Right cardiac atrium (tissue), 5 donors: ENCODE data around the gene BRSK1. TPM values are rescaled to one million over a fixed set of nuclear protein-coding genes. Genes with fewer than 3 reads are reported as not detected.

Source experiments
- ATAC-seq, 2 donors: fragments of 200-7000 bp; cut with Tn5 transposase; one replicate each; pipeline versions ENCODE4 v1.8.0 to v1.9.1; 2020; ENCODE audit warnings: moderate library complexity in 2 of 2, mild to moderate bottlenecking in 1 of 2
- DNase-seq, 3 donors: peaks; one replicate each; pipeline ENCODE4 v3.0.0-alpha.2; 2020
- H3K27ac ChIP-seq: one replicate; pipeline ENCODE4 v1.5.1; 2013; ENCODE audit warnings: mild to moderate bottlenecking, low read length, control low read depth, moderate library complexity
- H3K27me3 ChIP-seq: one replicate; pipeline ENCODE4 v1.6.1; 2013; ENCODE audit not compliant: control insufficient read depth, insufficient read depth
- H3K4me1 ChIP-seq: one replicate; pipeline ENCODE4 v1.6.1; 2013; ENCODE audit warnings: low read length; ENCODE audit not compliant: control insufficient read depth, insufficient read depth
- H3K4me3 ChIP-seq: one replicate; pipeline ENCODE4 v1.5.1; 2013; ENCODE audit warnings: low read length, control low read depth
- H3K9me3 ChIP-seq: one replicate; pipeline ENCODE4 v1.6.1; 2013; ENCODE audit warnings: low read length; ENCODE audit not compliant: control insufficient read depth
- WGBS: extraction: QIAGEN DNeasy Blood & Tissue Kit; methylation state at CpG from one replicate; pipeline ENCODE4 v1.1.7; 2013; 5-methylcytosine and 5-hydroxymethylcytosine counted together
- intact Hi-C, 4 donors: fragments of 100-400 bp; cut with DNase I; formaldehyde crosslinking; loops; one replicate each; pipeline versions ENCODE4 v1.11.0 to v1.14.0; 2022 to 2023
- polyA plus RNA-seq: library from polyadenylated mRNA; stranded (reverse); fragments of 200-250 nt; gene quantifications from one replicate; pipeline ENCODE4 v1.2.3, GENCODE V29; 2013
- total RNA-seq, 4 donors: library from RNA; stranded (reverse); fragmentation: NEBNext Ultra II Directional; extraction: Animal tissue kit (Norgen Biotek cat#: 25700); gene quantifications; one replicate each; pipeline ENCODE4 v1.2.1, GENCODE V29; 2021
- donor health status: healthy with polysubstance abuse.
- donor health status: DM: no; HTN: yes; CAD: no.
- donor health status: DM: no; HTN: no; CAD: no.
- donor health status: DM: no; HTN: yes; CAD: no; lungs with severe emphysema.
- donor health status: DM: yes; HTN: yes; CAD: no.

Gene BRSK1
- total and polyA plus RNA-seq, 5 donors, result 11.9 to 20.5 (median 18.6) TPM

DNA sequence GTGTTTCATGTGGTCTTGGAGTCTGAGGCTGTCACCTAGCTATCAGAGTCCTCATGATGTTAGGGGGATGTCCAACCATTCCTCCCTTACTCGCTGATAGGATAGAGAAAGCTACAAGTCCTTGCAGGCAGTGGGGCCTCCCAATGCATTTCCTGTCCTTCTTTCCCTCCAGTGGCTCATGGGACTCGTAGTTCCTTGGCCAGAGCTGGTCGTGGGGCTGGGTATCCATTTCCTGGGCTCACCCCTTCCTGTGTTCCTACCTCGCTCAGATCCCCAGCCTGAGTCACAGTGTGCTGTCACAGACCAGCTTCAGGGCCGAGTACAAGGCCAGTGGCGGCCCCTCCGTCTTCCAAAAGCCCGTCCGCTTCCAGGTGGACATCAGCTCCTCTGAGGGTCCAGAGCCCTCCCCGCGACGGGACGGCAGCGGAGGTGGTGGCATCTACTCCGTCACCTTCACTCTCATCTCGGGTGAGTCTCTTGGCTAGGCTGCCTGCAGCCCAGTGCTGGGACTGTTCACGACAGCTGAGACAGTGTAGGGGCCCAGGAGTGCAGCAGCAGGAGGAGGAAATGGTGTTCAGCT lies 22.3 kb downstream of the BRSK1 start:
- Histone ChIP-seq H3K27ac (no peak overlapping the region), H3K4me3 (no peak overlapping the region), H3K9me3 (no peaks in the 10 kb centered on the region), H3K27me3 (no peaks in the 10 kb centered on the region), H3K4me1 (no peaks in the 10 kb centered on the region)
- ATAC-seq, result no peak
- 90% methylated on average over 17 of the region's 17 CpGs for WGBS
- intact Hi-C loops, result loop anchor here in 1 of 4 donors (10.0 kb wide), 1 partner anchor 69 kb away; the partner anchor contains the start of genes IL11 and TMEM190
- DNase-seq, result no peak

- Histone ChIP-seq H3K9me3 (no peaks in the 10 kb centered on the region), H3K27me3 (no peaks in the 10 kb centered on the region), H3K4me3 (no peak overlapping the region), H3K4me1 (no peaks in the 10 kb centered on the region), H3K27ac (no peak overlapping the region)
- 85% methylated on average over 3 of the region's 3 CpGs for WGBS
- no peak for ATAC-seq
- DNase-seq, result no peak
- intact Hi-C loops, result loop anchor here in 1 of 4 donors (10.0 kb wide), 1 partner anchor 68 kb away; the partner anchor contains the start of genes IL11 and TMEM190
Measured at GRCh38 chr19:55306712-55307111, 22.9 kb downstream of the BRSK1 start.

DNA sequence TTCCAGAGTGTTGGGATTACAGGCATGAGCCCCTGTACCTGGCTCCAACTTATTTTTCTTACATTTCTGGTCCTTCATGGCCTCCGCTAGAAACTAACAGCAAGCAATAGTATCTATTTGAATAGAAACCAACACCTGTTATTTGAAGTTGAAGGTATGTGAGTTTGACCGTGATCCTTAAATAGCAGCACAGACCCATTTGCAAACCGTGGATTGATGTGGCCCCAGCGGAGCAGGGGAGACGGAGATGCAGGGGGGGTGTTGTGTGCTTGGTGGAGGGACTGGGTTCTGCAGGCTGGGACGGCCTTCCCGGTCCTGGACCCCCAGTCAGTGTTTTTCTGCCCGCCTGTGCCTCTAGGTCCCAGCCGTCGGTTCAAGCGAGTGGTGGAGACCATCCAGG lies 24.5 kb downstream of the BRSK1 start:
- no peaks in the 10 kb centered on the region for H3K27me3 ChIP-seq
- no peaks in the 10 kb centered on the region for H3K9me3 ChIP-seq
- H3K27ac ChIP-seq, result no peak overlapping the region
- DNase-seq (no peak), ATAC-seq (no peak)
- intact Hi-C loops, result loop anchor here in 1 of 4 donors (10.0 kb wide), 1 partner anchor 67 kb away; the partner anchor contains the start of genes IL11 and TMEM190
- H3K4me1 ChIP-seq, result no peaks in the 10 kb centered on the region
- H3K4me3 ChIP-seq, result no peak overlapping the region
- 97% methylated on average over 11 of the region's 11 CpGs for WGBS

DNA sequence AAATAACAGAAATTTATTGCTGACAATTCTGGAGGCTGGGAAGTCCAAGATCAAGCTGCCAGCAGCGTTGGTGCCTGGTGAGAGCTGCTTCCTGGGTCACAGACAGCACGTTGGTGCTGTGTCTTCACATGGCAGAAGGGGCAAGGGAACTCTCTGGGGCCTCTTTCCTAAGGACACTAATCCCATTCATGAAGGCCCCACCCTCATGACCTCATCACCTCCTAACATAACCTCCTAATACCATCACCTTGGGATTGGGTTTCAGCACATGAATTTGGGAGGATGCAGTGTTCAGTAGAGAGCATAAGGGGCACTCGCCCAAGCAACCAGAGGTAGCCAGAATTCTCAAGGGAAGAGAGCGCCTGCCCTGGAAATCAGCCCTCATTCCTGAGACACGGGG lies 25.7 kb downstream of the BRSK1 start:
- H3K27me3 ChIP-seq, result no peaks in the 10 kb centered on the region
- DNase-seq (no peak), ATAC-seq (no peak)
- H3K4me1 ChIP-seq, result no peaks in the 10 kb centered on the region
- no peaks in the 10 kb centered on the region for H3K9me3 ChIP-seq
- WGBS, result 91% methylated on average over 5 of the region's 5 CpGs
- intact Hi-C loops, result loop anchor here in 1 of 4 donors (10.0 kb wide), 1 partner anchor 65 kb away; the partner anchor contains the start of genes IL11 and TMEM190
- H3K27ac ChIP-seq, result no peak overlapping the region
- no peak overlapping the region for H3K4me3 ChIP-seq

DNA sequence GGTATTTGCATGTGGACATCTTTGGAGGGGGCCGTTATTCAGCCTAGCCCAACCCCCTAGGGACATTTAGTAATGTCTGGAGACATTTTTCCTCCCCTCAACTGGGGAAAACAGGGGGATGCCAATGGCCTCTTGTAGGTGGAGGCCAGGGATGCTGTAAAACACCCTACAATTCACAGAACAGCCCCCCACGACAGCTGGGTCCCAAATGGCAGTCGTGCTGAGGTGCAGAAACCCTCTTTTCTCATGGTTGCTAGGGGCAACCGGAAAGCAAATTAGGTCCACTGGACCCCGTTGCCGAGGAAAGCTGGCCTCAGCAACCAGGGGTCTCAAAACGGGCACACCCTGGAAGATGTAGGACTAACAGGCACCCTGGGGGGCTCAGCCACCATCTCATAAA lies 26.7 kb downstream of the BRSK1 start:
- intact Hi-C loops, result no loop called here
- 71% methylated on average over 7 of the region's 7 CpGs for WGBS

DNA sequence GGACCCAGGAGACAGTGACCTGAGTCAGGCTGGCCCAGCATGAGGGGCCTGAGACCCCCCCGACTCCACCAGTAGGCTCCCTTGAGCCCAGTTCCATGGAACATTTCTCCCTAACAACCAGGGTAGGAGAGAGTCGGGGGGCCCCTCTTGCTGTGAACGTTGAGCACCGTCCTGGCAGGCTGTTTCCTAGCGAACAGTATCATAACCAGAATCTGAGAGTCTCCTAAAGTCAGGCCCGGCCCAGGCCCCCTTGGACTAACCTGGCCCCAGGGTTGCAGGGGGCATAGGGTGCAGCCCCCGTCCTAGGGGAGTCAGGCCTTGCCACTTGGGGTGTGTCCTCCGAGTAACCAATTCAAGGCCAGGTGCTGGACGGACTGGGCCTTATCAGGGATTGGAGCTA lies 27.6 kb downstream of the BRSK1 start:
- Histone ChIP-seq H3K27ac (no peak overlapping the region), H3K4me3 (no peak overlapping the region), H3K9me3 (no peaks in the 10 kb centered on the region), H3K4me1 (no peaks in the 10 kb centered on the region), H3K27me3 (no peaks in the 10 kb centered on the region)
- intact Hi-C loops, result no loop called here
- 90% methylated on average over 9 of the region's 9 CpGs for WGBS
- DNase-seq (no peak), ATAC-seq (peak in 1 of 2 donors; percentile 14)

More for the DNA sequence above, 26.7 kb downstream of the BRSK1 start:
- Histone ChIP-seq H3K27me3 (no peaks in the 10 kb centered on the region), H3K4me1 (no peaks in the 10 kb centered on the region), H3K27ac (no peak overlapping the region), H3K9me3 (no peaks in the 10 kb centered on the region), H3K4me3 (no peak overlapping the region)
- no peak for DNase-seq
- no peak for ATAC-seq

DNA sequence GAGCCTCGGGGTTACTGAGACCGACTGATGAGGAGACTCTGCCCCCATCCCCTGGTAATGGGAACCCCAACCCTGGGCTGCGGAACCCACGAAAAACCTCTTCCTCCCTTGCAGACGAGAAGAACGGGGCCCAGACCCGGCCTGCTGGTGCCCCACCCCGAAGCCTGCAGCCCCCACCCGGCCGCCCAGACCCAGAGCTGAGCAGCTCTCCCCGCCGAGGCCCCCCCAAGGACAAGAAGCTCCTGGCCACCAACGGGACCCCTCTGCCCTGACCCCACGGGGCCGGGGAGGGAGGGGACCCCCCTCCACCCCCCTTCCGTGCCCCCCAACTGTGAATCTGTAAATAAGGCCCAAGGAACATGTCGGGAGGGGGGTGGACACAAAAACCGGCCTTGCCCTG lies 28.0 kb downstream of the BRSK1 start:
- Histone ChIP-seq H3K27me3 (no peaks in the 10 kb centered on the region), H3K4me1 (no peaks in the 10 kb centered on the region), H3K27ac (no peak overlapping the region), H3K4me3 (no peak overlapping the region), H3K9me3 (no peaks in the 10 kb centered on the region)
- WGBS, result 89% methylated on average over 18 of the region's 18 CpGs
- DNase-seq (no peak), ATAC-seq (peak in 1 of 2 donors; percentile 5)
- intact Hi-C loops, result no loop called here

DNA sequence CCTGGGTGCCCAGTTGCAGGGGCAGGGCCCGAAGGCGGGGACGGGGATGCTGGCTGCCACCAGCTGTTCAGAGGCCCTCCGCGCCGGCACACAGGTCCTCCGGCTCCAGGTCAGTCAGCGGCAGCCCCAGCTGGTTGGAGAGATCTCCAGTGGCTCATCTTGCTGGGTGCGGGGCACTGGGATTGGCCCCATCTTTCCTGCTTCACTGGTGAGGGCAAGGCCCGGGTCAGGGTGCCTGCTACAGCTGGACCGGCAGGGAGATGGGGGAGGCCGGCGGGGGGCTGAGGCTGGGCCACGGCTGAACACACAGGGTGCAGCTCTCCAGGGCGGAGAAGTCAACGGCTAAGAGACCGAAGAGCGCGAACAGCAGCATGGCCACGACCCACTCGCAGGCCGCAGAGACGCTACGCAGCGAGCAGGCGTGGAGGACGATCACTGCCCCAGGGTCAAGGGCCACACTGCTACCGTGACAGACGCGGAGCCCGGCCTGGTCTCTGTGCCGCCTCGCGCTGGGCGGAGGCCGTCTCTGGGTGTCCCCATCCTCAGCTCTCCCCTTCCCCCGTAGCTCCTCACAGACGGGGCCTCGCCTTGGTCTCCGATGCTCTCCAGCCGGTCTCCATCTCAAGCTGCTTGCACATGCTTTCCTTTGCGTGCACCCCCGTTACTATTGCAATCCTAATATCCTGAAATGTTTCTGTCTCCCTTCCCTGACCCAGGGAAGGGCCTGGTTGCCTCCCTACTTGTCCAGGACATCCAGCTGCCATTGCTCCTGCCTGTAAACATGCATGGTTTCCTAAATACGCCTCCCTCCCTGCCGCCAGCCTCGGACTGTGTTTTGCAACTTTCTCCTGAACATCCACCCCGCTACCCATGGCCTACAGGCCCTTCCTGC lies 29.1 kb downstream of the BRSK1 start:
- no peak for DNase-seq
- Histone ChIP-seq H3K4me1 (no peaks in the 10 kb centered on the region), H3K9me3 (no peaks in the 10 kb centered on the region), H3K27me3 (no peaks in the 10 kb centered on the region), H3K27ac (no peak overlapping the region), H3K4me3 (no peak overlapping the region)
- intact Hi-C loops, result no loop called here
- ATAC-seq, result peak; percentile 12 to 16
- WGBS, result 82% methylated on average over 47 of the region's 47 CpGs

- WGBS, result 80% methylated on average over 8 of the region's 8 CpGs
- H3K4me3 ChIP-seq, result no peak overlapping the region
Measured at GRCh38 chr19:55314396-55314795, 30.6 kb downstream of the BRSK1 start.

GRCh38 chr19:55315956-55316525 lies 32.2 kb downstream of the BRSK1 start:
- no peaks in the 10 kb centered on the region for H3K27me3 ChIP-seq
- DNase-seq (no peak), ATAC-seq (no peak)
- intact Hi-C loops, result no loop called here
- 77% methylated on average over 13 of the region's 13 CpGs for WGBS
- H3K4me3 ChIP-seq, result no peak overlapping the region
- H3K27ac ChIP-seq, result no peak overlapping the region
- no peaks in the 10 kb centered on the region for H3K4me1 ChIP-seq
- H3K9me3 ChIP-seq, result no peaks in the 10 kb centered on the region

More at GRCh38 chr19:55314396-55314795, 30.6 kb downstream of the BRSK1 start:
- no peak overlapping the region for H3K27ac ChIP-seq
- ATAC-seq (no peak), DNase-seq (no peak)
- no peaks in the 10 kb centered on the region for H3K27me3 ChIP-seq
- no peaks in the 10 kb centered on the region for H3K4me1 ChIP-seq
- no peaks in the 10 kb centered on the region for H3K9me3 ChIP-seq
- intact Hi-C loops, result no loop called here

GRCh38 chr19:55316646-55317045 lies 32.8 kb downstream of the BRSK1 start:
- Histone ChIP-seq H3K9me3 (no peaks in the 10 kb centered on the region), H3K4me3 (no peak overlapping the region), H3K27me3 (no peaks in the 10 kb centered on the region), H3K4me1 (no peaks in the 10 kb centered on the region), H3K27ac (no peak overlapping the region)
- DNase-seq (no peak), ATAC-seq (no peak)
- WGBS, result 79% methylated on average over 8 of the region's 8 CpGs
- intact Hi-C loops, result no loop called here
